HEK293T (cell line): ENCODE results near the gene SLC12A8.

Experiments used
- BHLHE40 ChIP-seq: fragments of 450-650 bp; IDR thresholded peaks from 2 replicates; pipeline ENCODE4 v1.6.1; 2016; ENCODE audit warnings: mild to moderate bottlenecking, moderate library complexity, borderline replicate concordance
- FOXA1 ChIP-seq: fragments of 450-650 bp; IDR thresholded peaks from 2 replicates; pipeline ENCODE4 v1.6.1; 2016; ENCODE audit warnings: mild to moderate bottlenecking
- FOXM1 ChIP-seq: fragments of 450-650 bp; IDR thresholded peaks from 2 replicates; pipeline ENCODE4 v1.6.1; 2017; ENCODE audit warnings: mild to moderate bottlenecking, borderline replicate concordance
- LEF1 ChIP-seq: fragments of 450-650 bp; IDR thresholded peaks from 2 replicates; pipeline ENCODE4 v1.6.1; 2017; ENCODE audit warnings: mild to moderate bottlenecking, borderline replicate concordance
- PKNOX1 ChIP-seq: fragments of 450-650 bp; IDR thresholded peaks from 2 replicates; pipeline ENCODE4 v1.6.1; 2016
- SP1 ChIP-seq: fragments of 450-650 bp; IDR thresholded peaks from 2 replicates; pipeline ENCODE4 v1.6.1; 2017
- SUZ12 ChIP-seq: fragments of 450-650 bp; IDR thresholded peaks from 2 replicates; pipeline ENCODE4 v1.6.1; 2016; ENCODE audit warnings: mild to moderate bottlenecking
- TARDBP ChIP-seq: fragments of 450-650 bp; IDR thresholded peaks from 2 replicates; pipeline ENCODE4 v1.6.1; 2016
- ZNF384 ChIP-seq: fragments of 450-650 bp; IDR thresholded peaks from 2 replicates; pipeline ENCODE4 v1.6.1; 2016

DNA sequence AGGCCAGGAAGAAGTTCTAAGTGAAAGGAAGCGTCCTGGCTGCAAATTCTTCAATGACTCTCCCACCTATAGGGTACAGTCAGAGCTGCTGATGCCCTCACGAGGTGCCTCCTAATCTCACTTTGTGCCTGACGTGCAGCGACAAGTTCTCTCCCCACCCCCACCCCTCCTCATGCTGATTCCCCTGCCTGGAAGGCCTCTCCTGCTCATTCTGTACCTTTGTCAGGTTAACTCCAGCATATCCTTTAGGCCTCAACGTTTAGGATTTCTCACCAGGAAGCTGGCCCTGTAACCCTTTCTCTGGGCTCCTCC is 25.0 kb downstream of the SLC12A8 start:
- TF ChIP-seq FOXA1 (no peak), LEF1 (no peak), SP1 (no peak), BHLHE40 (no peak), FOXM1 (no peak), SUZ12 (no peak), ZNF384 (no peak), TARDBP (no peak), PKNOX1 (no peak)
